ENCODE measurements around the gene PLOD3.

DNA sequence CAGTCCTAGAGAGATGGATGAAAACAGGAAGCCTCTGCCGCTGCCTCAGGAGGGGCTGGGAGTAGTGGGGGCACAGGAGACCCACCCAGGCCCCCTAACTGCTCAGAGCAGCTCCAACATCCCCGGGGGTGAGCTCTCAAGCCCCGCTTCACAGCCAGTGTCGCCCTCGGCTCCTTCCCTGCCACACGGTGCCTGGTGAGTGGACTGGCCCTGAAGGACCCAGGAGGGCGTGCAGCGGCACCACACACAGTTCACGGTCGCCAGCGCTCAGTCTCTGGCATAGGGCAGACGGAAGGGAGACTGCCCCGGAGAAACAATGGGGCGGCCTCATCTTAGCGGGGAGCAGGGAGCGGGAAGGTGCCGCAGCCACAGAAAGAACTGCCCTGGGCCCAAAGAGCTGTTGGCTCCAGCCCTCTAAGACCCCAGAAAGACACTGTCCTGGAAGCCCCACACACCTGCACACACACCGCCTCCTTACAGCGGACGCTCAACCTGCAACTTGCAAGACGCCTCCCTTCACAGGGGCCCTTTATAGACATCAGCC is 19.0 kb upstream of the PLOD3 start:
- TF ChIP-seq, protein P1, sequence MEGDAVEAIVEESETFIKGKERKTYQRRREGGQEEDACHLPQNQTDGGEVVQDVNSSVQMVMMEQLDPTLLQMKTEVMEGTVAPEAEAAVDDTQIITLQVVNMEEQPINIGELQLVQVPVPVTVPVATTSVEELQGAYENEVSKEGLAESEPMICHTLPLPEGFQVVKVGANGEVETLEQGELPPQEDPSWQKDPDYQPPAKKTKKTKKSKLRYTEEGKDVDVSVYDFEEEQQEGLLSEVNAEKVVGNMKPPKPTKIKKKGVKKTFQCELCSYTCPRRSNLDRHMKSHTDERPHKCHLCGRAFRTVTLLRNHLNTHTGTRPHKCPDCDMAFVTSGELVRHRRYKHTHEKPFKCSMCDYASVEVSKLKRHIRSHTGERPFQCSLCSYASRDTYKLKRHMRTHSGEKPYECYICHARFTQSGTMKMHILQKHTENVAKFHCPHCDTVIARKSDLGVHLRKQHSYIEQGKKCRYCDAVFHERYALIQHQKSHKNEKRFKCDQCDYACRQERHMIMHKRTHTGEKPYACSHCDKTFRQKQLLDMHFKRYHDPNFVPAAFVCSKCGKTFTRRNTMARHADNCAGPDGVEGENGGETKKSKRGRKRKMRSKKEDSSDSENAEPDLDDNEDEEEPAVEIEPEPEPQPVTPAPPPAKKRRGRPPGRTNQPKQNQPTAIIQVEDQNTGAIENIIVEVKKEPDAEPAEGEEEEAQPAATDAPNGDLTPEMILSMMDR (IDR thresholded peaks at IDR 0.05): no peak
- no peak for TF ChIP-seq EP300 (IDR thresholded peaks at IDR 0.05)
